T-helper 1 cell treated with Interleukin-12 subunit alpha and Interleukin-12 subunit beta and Interleukin-4 antibody, amounts not matched to agents 30 μg/mL and 1 μg/mL, for 36 hours (primary cell): ENCODE results near the gene NRG3.
"Not testable (repeated sequence)": the region's sequence is repeated elsewhere in the genome, so short reads cannot be mapped to it uniquely, and the experiment has no call there.

Experiments used
- H3K27ac Mint-ChIP-seq: one replicate; pipeline ENCODE4 v1.8.0; 2021; ENCODE audit warnings: mild to moderate bottlenecking, mixed read lengths
- H3K27me3 Mint-ChIP-seq: one replicate; pipeline ENCODE4 v1.8.0; 2021; ENCODE audit warnings: low read depth, mixed read lengths
- H3K36me3 Mint-ChIP-seq: one replicate; pipeline ENCODE4 v1.8.0; 2021; ENCODE audit warnings: low read depth, mixed read lengths
- H3K4me1 Mint-ChIP-seq: one replicate; pipeline ENCODE4 v1.8.0; 2021; ENCODE audit warnings: low read depth, mixed read lengths
- H3K4me3 Mint-ChIP-seq: one replicate; pipeline ENCODE4 v1.8.0; 2021; ENCODE audit warnings: mild to moderate bottlenecking, moderate library complexity, mixed read lengths
- H3K9me3 Mint-ChIP-seq: one replicate; pipeline ENCODE4 v1.8.0; 2021; ENCODE audit warnings: mixed read lengths

NRG3 gene

DNA sequence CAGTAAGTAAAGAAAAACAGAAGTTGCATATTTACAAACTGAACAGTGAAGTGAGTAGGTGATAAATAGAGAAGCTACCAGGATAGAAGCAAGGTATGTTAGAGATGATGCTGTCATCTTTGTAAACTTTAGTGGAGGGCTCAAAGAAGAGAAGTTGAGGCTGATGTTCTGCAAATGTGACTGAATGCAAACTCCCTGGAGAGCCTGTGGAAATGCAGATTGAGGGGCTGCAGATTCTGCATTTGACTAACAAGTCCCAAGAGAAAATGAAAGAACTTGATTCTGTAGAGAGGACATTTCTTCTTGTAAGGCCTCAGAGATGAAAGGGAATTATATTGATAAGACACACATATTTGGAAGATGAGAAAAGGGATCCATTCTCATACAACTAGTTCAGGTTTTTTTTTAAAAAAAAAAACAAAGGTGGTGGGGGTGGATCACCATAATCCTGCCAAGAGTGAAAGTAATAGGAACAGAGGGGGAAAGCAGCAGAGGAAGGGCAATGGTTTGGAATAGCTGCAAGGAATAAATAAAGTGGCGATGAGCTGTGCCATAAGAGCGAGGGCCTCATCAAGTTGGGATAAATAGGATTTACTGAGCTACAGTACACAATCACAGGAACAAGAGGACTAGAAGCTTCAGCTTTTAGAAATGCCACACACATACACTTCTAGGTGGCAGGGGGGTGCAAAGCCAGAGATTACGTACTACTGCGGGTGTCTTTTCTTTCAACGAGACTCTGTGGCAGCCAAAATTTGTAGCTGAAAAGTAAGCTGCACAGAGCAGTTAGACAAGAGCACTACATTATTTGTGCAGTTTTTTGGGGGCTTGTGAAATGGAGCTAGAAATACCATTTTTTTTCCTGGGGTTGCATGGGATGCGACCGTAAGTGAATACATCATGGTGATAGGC, 778.5 kb downstream of the NRG3 start:
- Mint-ChIP-seq H3K4me1 (no peaks in the 10 kb centered on the region), H3K4me3 (no peak overlapping the region), H3K9me3 (peaks cover 8% of the 10 kb centered on the region), H3K27ac (no peak overlapping the region), H3K36me3 (no peaks in the 10 kb centered on the region), H3K27me3 (no peaks in the 10 kb centered on the region)

DNA sequence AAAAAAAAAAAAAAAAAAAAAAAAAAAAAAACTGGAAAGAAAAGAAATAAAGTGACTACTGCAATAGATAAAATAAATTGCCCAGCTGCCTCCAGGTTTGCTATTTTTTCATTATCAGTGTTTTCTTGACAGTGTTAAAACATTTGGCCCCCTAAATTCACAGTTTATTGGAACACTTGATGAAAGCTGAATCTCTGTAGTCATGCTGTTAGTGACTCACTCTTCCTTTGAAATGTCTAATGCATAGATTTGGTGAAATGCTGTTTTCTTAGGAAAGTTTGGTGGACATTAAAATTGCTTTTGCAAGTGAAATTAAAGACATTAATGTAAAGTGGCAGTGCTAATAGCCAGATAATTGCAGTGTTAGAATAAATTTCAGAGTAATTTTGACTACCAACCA, 785.2 kb downstream of the NRG3 start:
- Mint-ChIP-seq H3K9me3 (no peaks in the 10 kb centered on the region), H3K27ac (no peak overlapping the region), H3K4me3 (no peak overlapping the region), H3K4me1 (no peaks in the 10 kb centered on the region), H3K36me3 (no peaks in the 10 kb centered on the region), H3K27me3 (no peaks in the 10 kb centered on the region)

DNA sequence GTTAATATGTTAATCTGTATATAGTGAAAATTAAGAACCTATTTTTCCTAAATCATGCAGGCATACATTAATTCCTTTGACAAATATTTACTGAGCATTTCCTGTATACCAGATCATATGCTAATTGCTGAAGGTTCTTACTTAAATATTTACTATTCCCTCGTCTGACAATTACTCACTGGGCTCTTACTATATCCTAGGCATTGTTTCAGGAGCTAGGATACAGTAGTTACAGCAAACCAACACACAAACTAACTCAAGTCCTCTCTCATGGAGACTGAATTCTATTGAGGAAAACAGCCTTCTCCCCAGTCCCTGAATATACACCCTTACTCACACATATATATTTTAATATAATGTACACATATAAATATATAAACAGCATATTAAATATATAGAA, 786.0 kb downstream of the NRG3 start:
- Mint-ChIP-seq H3K4me1 (no peaks in the 10 kb centered on the region), H3K27me3 (no peaks in the 10 kb centered on the region), H3K4me3 (no peak overlapping the region), H3K9me3 (no peaks in the 10 kb centered on the region), H3K27ac (no peak overlapping the region), H3K36me3 (no peaks in the 10 kb centered on the region)

DNA sequence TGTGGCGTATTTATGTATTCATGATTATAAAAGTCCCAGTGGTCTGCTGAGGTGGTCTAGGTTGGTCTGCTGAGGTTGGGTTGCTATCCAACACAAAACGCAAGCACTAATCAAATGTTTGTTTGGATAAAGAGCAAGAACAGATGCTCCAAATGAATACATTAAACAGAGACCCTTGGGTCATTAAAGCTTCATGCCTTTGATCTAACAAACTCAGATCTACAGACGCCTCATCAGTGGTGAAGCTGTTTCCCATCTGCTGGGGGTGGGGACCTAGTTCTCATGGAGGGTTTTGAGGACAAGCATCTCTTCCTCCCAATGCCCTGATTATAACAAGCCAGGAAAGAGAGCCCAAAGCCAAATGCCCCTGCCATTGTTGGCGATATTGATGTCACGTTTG, 786.7 kb downstream of the NRG3 start:
- Mint-ChIP-seq H3K9me3 (no peaks in the 10 kb centered on the region), H3K4me3 (no peak overlapping the region), H3K27ac (no peak overlapping the region), H3K36me3 (no peaks in the 10 kb centered on the region), H3K27me3 (no peaks in the 10 kb centered on the region), H3K4me1 (no peaks in the 10 kb centered on the region)

DNA sequence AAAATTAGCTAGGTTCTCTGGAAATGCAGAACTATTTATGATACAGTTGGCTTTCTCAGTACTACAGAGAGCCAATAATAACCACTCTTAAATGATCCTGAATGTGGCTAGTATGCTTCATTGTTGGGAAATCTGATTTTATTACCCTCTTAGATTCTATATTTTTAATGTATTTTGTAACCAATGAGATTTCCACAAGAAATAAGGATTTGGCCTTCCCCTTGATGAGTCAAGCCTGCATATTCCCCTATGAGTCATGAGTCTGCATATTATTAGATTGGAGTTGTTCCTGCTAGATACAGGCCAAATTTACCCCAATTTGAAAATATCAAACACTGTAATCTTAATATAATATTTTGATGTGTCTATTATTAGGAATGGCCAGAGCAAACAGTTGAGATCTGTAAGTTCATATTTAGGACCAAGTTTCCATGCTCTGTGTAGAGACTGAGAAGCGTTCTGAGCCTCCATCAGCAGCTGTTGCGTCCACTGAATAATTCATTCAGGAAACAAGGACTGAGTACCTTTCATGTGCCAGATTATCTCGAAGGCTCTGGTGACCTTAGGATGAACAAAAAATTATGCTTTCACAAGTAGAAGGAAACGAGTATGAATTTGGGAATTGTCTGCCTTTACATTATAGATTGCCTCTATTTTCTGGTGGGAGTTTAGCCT, 793.4 kb downstream of the NRG3 start:
- no peaks in the 10 kb centered on the region for H3K27me3 Mint-ChIP-seq
- no peaks in the 10 kb centered on the region for H3K4me1 Mint-ChIP-seq
- no peaks in the 10 kb centered on the region for H3K36me3 Mint-ChIP-seq
- H3K4me3 Mint-ChIP-seq, result no peak overlapping the region
- no peak overlapping the region for H3K27ac Mint-ChIP-seq
- peaks cover 5% of the 10 kb centered on the region for H3K9me3 Mint-ChIP-seq

DNA sequence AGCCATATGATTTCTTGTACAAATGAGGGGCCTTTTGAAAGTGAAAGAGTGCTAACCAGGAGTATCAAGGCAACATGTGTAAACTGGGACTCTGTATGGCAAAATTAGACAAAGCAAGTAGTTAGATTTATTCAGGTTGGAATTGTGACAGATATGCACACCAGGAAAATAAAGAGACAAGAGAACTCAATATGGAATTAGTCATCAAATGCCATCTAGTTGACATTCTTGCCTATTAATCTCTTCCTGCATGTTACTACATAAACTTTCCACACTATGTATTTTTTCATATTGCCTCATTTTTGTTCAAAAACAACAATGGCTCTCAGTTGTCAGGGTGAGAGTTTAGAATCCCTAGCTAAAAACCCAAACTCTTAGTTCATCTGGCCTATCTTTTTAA, 799.0 kb downstream of the NRG3 start:
- Mint-ChIP-seq H3K36me3 (no peaks in the 10 kb centered on the region), H3K4me1 (no peaks in the 10 kb centered on the region), H3K4me3 (no peak overlapping the region), H3K27me3 (no peaks in the 10 kb centered on the region), H3K9me3 (peaks cover 27% of the 10 kb centered on the region), H3K27ac (no peak overlapping the region)

DNA sequence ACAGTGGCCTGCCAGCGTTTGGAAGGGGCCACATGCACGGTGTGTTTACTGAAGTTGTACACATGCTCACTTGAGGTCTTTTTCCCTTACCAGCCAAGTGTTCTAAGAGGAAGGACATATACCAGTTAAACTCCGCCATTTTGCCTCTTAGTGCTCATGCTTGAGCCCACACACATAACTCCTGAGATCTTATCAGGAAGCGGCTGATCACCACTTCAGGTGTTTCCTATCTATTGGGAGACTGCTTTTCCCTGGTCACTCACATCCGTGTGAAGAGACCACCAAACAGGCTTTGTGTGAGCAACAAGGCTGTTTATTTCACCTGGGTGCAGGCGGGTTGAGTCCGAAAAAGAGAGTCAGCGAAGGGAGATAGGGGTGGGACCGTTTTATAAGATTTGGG, 802.9 kb downstream of the NRG3 start:
- not testable (repeated sequence) for H3K27ac Mint-ChIP-seq, H3K27me3 Mint-ChIP-seq, H3K36me3 Mint-ChIP-seq, H3K4me3 Mint-ChIP-seq, H3K4me1 Mint-ChIP-seq
- peaks cover 23% of the 10 kb centered on the region for H3K9me3 Mint-ChIP-seq

DNA sequence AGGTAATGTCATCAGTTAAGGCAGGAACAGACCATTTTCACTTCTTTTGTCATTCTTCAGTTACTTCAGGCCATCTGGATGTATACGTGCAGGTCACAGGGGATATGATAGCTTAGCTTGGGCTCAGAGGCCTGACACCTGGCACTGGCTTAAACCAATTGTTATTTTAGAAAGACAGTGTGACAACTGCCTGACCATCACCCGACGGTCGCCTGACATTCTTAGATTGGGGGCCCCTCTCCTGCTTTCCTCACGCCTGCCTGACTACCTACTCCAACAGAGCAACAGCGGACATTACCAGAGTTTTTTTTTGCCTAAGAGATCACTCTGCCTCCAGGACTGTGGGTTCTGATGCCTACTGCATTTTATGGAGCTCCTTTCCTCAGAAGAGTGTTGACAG, 803.5 kb downstream of the NRG3 start:
- not testable (repeated sequence) for H3K27me3 Mint-ChIP-seq, H3K4me3 Mint-ChIP-seq, H3K36me3 Mint-ChIP-seq, H3K27ac Mint-ChIP-seq, H3K4me1 Mint-ChIP-seq
- H3K9me3 Mint-ChIP-seq, result peaks cover 23% of the 10 kb centered on the region

DNA sequence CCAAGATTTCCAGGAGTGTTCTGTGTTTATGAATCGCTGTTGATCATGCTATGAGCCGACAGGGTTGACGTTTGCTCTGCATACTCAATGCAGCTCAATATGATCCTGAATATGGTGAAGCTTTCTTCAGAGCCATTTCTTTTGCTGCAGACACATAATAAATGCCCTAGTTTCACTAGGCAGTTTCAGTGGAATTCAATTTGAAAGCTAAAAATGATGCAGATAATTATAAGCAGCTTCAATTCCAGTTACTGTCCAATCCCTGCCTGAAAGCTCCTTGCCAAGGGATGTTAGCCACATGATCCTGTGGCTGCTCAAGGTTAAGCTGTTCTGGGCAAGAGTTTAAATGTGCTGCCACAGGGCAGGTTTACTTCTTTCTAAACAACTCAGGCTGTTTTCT, 805.6 kb downstream of the NRG3 start:
- H3K36me3 Mint-ChIP-seq, result no peaks in the 10 kb centered on the region
- no peak overlapping the region for H3K4me3 Mint-ChIP-seq
- H3K27ac Mint-ChIP-seq, result no peak overlapping the region
- no peaks in the 10 kb centered on the region for H3K4me1 Mint-ChIP-seq
- H3K27me3 Mint-ChIP-seq, result no peaks in the 10 kb centered on the region
- H3K9me3 Mint-ChIP-seq, result peaks cover 19% of the 10 kb centered on the region

DNA sequence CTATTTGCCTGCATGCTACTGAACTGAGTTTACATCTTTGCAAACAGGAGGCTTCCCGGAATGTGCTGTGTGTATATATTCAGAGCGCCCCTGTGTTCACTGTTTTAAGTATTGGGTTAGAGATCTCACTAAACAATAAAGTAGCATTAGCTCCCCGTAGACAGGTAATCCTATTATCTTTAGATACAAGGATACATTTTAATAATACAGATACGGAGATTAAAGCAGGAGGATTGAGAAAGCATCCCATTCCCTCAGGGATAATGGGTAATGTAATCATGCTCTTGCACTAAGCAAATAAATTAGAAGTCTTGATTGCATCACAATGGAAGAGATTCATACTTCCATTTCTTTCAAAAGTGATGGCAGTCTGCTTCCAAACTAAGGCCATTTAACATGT, 809.0 kb downstream of the NRG3 start:
- peaks cover 7% of the 10 kb centered on the region for H3K9me3 Mint-ChIP-seq
- no peak overlapping the region for H3K4me3 Mint-ChIP-seq
- H3K36me3 Mint-ChIP-seq, result no peaks in the 10 kb centered on the region
- no peak overlapping the region for H3K27ac Mint-ChIP-seq
- no peaks in the 10 kb centered on the region for H3K4me1 Mint-ChIP-seq
- no peaks in the 10 kb centered on the region for H3K27me3 Mint-ChIP-seq

DNA sequence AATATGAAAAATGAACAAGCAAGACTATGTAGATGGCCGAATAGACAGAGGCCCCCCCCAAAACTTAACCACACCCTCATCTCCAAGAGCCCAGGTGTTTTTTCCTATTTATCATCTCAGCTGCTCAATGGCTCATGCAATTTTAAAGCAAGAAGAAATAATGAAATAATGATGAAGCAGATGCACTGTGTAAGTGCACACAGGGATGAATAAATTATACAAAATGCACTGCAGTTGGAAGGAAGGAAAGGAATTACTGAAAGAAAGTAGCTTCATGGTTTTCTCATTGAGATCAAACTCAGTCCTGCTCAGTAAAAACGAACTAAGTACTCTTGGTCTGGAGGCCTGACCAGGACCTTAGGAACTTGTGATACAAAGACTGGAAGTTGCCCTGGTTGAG, 810.1 kb downstream of the NRG3 start:
- H3K27ac Mint-ChIP-seq, result no peak overlapping the region
- H3K9me3 Mint-ChIP-seq, result peaks cover 6% of the 10 kb centered on the region
- H3K36me3 Mint-ChIP-seq, result no peaks in the 10 kb centered on the region
- H3K27me3 Mint-ChIP-seq, result no peaks in the 10 kb centered on the region
- H3K4me1 Mint-ChIP-seq, result no peaks in the 10 kb centered on the region
- no peak overlapping the region for H3K4me3 Mint-ChIP-seq

DNA sequence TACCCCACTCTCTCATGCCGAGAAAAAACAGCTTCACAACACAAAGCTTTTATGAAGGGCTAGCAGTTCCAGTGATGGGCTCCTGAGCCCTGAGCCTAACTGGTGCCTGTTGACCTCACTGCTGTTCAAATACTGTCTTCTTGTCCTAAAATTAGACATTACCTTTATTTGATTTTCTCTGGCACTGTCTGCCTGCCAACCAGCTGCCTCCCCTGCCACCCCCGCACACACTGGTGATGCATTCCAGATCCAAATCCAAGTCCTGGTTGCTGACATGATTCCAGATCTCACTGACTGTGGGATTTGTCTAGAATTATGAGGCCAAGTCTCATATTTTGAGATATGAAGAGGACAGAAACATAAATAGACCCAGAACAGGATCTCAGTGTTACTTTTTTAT, 816.2 kb downstream of the NRG3 start:
- Mint-ChIP-seq H3K4me1 (no peaks in the 10 kb centered on the region), H3K36me3 (no peaks in the 10 kb centered on the region), H3K27me3 (no peaks in the 10 kb centered on the region), H3K4me3 (no peak overlapping the region), H3K27ac (no peak overlapping the region), H3K9me3 (peaks cover 26% of the 10 kb centered on the region)

DNA sequence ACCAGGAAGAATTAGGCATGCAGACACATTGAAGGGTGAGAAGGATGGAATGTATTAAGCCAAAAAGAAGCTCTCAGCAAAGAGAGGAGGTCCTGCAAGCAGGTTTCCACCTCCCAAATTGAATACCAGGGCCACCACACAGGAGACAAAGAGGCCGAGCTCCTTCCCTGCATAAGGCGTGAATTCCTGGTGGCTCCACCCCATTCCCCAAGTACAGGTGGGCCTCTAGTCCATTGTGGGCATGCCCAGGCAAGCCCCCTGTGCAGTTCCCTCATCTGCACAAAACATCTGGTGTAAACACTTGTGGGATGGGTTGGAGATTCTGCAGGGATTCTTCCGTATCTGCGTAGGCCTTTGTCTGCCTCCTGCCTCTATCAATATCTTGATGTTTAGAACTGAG, 817.5 kb downstream of the NRG3 start:
- no peak overlapping the region for H3K27ac Mint-ChIP-seq
- no peaks in the 10 kb centered on the region for H3K27me3 Mint-ChIP-seq
- no peak overlapping the region for H3K4me3 Mint-ChIP-seq
- H3K9me3 Mint-ChIP-seq, result peaks cover 26% of the 10 kb centered on the region
- H3K36me3 Mint-ChIP-seq, result no peaks in the 10 kb centered on the region
- H3K4me1 Mint-ChIP-seq, result no peaks in the 10 kb centered on the region

DNA sequence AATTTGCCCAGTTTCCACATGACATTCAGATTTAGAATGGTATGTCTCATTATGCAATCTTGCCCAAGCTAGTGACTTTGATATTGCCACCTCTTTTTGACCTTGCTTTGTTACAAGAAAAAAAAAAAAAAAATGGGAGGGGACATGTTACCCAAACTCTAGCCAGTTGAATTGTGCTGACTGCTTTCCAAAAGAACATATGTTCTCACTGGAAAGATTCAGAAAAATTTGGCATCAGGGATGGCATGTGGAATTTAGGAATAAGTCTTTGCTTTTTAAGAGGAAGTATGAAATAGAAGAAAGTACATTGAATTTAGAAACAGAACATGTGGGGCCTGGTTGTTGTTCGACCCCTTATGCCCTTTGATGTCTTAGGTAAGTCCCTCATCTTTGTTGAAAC, 846.8 kb downstream of the NRG3 start:
- Mint-ChIP-seq H3K36me3 (no peaks in the 10 kb centered on the region), H3K27me3 (no peaks in the 10 kb centered on the region), H3K4me3 (no peak overlapping the region), H3K9me3 (peaks cover 13% of the 10 kb centered on the region), H3K27ac (no peak overlapping the region), H3K4me1 (no peaks in the 10 kb centered on the region)

DNA sequence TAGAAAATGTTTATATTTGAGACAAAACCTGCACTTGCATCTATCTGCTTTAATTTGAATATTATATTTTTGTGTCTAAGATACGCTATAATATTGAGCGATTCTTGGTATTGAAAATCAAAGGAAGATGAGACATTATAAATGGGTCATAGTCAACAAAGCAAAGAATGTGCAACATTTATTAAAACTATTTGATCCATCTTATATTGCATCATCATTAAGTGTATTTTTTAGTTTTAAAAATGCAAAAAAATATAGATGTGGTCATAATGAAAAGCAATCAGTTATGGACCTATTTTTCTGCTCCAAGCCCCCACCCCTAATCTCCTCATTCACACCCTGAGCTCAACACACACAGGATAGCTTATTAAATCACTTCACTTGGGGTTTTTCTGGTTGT, 847.3 kb downstream of the NRG3 start:
- Mint-ChIP-seq H3K4me1 (no peaks in the 10 kb centered on the region), H3K27ac (no peak overlapping the region), H3K9me3 (peaks cover 13% of the 10 kb centered on the region), H3K36me3 (no peaks in the 10 kb centered on the region), H3K27me3 (no peaks in the 10 kb centered on the region), H3K4me3 (no peak overlapping the region)
